ENCODE data around the gene ADAM12.

ADAM12 gene

GRCh38 chr10:126309228-126309883 lies 78.9 kb downstream of the ADAM12 start:
- DNase-seq = no peak

DNA sequence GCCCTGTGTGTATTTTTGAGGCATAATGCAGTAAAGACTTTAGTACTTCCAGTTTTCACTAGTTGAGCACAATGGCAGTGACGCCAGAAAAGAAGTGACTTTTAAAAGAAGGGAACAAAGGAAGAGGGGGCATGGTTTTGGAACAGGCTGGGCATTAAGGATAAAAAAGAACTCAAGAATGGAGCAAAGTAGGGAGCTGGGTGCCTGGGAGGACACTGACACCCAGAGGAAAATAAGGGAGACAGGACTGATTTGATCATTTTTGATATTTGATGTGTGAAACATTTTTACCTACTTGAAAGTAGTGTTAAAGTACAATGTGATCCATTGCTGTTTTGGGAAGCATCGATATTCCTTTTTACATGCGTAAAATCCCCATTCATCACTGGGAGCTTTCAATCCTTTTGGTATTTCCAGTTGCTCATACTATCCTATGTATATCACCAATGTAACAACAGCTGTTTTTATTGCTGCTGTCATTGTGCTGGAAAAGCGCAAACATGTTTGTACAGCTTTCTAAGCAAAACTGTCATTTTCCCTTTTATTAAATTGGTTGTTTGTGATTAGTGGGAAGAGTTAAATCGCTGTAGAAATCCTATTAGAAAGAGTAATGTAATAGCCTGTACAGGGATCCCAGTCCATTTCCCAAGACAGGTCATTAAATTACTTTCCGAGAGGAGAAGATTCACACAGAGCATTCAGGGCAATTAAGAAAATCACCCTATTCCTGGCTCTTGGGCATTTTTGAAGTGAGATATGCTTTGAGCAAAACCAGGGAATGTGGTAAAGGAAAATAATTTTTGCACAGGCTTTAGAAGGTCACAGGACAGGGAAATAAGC lies 85.2 kb downstream of the ADAM12 start:
- no peak for DNase-seq

GRCh38 chr10:126302476-126302756 lies 85.9 kb downstream of the ADAM12 start:
- no peak for DNase-seq

DNA sequence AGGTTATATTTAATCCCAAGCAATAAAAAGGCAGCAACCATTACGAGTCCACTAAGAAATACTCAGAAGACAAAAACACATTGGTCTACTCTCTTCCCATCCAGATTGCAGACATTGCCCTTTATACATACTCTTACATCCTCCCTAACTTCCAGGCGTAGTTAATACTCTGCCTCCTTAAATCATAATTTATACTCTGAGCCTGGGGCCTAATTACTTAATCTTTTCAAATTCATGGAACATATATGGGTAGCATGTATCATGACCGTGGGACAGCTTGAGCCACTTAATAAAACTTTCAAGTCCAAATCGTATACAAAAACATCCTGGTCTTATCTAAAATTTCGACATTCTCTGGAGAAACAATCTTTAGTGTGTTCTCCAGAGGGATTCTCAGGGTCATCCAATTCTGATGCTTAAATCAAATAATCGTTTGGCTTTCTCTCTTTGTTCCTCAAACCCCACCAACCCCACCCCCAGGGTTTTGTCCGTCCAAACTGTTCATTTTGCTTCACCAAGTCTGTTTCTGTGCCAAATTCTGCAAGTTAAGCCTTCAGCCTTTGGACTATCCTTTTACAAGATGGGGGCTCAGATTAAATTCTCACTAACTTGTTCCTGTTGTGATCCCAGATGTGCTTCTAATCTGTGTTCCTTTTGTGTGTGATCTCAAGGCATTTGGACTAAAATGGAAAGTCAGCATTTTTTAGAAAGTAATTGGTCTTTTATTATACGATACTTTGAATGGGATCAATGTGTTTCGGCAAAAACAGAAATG lies 86.4 kb downstream of the ADAM12 start:
- no peak for DNase-seq

GRCh38 chr10:126294451-126294850 lies 93.8 kb downstream of the ADAM12 start:
- DNase-seq = no peak

DNA sequence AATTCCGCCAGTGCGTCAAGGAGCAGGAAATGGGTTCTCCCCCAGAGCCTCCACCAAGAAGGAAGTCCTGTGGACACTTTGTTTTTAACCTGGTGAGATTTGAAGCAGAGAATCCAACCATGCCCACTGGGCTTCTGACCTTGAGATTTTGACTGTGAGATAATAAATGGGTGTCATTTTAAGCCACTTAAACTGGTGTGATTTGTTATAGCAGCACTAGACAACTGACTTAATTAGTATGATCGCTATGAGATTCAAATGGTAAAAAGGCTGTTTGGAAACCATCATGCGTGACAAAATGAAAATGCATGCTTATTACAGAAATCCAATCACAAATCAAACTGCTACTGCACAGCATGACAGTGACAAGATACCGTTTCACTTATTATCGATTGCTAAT lies 98.0 kb downstream of the ADAM12 start:
- DNase-seq = no peak

DNA sequence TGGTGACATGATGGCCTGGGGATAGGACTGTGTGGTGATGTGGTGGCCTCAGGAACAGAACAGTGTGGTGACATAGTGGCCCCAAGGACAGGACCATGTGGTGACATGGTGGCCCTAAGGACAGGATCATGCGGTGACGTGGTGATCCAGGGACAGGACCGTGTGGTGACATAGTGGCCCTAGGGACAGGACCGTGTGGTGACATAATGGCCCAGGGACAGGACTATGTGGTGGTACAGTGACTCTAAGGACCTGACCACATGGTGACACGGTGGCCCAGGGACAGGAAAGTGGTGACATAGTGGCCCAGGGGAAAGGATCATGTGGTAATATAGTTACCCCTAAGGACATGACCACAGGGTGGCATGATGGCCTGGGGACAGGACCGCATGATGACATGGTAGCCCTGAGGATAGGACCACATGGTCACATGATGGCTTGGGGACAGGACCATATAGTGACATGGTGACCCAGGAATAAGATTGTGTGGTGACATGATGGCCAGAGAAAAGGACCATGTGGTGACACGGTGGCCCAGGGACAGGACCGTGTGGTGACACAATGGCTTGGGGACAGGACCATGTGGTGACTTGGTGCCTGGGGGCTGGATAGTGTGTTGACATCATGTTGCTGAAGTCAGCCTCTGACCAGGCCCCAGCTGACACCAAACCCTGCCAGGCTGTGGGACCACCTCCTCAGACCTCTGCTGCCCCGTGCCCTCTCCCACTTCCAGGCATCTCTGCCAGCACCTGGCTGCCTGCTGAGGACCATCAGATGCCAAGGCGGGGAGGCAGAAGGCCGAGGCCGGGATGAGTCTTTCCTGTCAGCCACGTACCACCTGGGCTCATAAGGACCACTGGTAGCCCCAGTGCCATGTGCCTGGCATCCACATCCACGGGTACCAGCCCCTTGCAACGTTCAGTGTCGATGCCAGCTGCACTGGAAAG lies 99.5 kb downstream of the ADAM12 start:
- DNase-seq = no peak

DNA sequence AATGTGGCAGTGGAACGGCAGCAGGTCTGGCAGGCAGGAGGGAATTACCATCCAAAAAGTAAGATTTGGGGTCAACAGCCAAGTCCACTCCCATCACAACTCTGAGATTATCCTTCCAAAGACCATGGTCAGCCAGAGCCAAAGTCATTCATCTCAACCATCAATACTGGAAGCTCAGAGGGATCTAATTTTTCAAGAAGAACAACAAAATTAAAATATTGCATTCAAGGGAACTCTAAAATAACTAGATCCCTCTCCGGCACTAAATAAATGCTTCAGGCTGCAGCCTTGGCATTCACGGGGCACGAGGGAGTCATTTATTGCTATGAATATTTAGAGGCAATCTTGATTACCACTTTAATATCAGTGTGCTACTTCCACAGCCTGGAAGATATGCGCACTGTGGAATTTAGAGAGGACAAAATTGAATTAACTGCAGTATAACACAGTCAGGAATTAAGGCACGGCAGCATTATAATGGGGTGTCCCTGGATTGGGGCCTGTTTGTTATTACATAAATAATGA lies 102.0 kb downstream of the ADAM12 start:
- DNase-seq = no peak

GRCh38 chr10:126283307-126283706 lies 105.0 kb downstream of the ADAM12 start:
- DNase-seq = no peak

- no peak for DNase-seq
Measured at GRCh38 chr10:126278851-126279250, 109.4 kb downstream of the ADAM12 start.

- no peak for DNase-seq
Measured at GRCh38 chr10:126277181-126277580, 111.1 kb downstream of the ADAM12 start.

DNA sequence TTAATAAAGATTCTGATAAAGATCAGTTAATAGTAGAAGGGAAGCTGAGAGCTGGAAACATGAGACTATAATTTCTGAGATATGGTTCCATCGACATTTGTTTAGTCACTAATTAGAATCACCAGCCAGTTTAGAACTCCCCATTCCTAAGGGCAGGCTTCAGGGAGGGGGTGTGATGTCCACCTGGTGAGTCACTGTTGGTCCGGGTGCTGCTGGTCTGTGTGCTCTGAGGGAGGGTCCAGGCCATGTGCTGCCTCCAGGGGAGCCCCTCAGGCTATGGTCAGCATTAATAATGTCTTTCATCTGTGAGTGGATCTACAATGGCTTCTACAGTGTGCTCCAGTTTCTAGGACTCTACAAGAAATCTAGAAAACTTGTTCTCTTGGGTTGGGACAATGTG lies 115.8 kb downstream of the ADAM12 start:
- no peak for DNase-seq

- no peak for DNase-seq
Measured at GRCh38 chr10:126270111-126270510, 118.2 kb downstream of the ADAM12 start.

GRCh38 chr10:126268013-126268920 lies 120.0 kb downstream of the ADAM12 start:
- DNase-seq = no peak

DNA sequence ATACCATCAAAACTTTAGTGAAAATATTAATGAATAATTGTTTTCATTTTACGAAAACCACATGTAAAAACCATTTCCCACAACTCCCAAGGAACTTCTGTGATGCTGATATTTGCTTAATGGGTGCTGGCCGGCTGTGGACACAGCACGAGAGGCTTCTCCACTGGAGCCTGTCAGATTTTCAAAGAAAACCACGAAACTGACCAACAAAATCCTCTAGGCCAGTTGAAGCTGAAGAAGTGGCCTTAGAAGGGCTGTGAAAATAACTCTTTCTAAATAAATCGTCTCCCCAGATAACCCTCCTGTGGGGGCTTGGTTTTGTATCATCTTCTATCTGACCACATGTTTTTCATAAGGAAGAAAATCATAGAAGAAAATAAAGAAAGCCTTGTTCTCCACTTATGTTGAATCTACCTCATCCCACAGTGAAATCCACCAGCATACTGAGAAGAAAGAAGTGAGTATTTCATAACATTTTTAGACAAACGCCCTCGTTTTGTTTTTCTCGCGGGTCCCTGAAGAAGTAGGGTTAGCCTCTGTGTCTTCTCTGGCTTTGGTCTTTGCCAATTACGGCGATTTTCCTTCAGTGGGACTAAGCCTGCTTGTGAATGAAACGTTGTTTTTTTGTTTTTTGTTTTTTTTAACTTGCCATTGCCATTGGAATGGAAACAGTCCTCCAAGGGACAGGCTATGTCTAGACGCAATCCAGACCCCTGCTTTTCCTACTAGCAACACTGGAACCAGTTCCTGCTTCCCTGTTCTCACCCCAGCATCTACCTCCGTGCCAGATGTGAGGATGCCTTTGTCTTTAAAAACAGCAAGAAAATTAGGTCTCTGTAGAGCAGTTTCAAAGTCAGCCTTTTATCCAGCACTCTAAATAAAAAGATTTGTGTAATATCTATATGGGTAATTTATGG lies 123.9 kb downstream of the ADAM12 start:
- no peak for DNase-seq

- DNase-seq = no peak
Measured at GRCh38 chr10:126263006-126263676, 125.1 kb downstream of the ADAM12 start.

GRCh38 chr10:126262233-126262838 lies 125.9 kb downstream of the ADAM12 start:
- no peak for DNase-seq

- DNase-seq = no peak
Measured at GRCh38 chr10:126259760-126260479, 128.4 kb downstream of the ADAM12 start.
